Panc1 (cell line): ENCODE measurements around the gene MCM5.

Source experiments
- POLR2AphosphoS5 ChIP-seq: IDR thresholded peaks from 2 replicates; pipeline ENCODE4 v1.6.1; 2012; ENCODE audit warnings: mild to moderate bottlenecking, low read depth, low read length, moderate library complexity
- SIN3A ChIP-seq: IDR thresholded peaks from 2 replicates; pipeline ENCODE4 v1.6.1; 2012; ENCODE audit warnings: low read depth, mild to moderate bottlenecking, low read length, moderate library complexity, borderline replicate concordance; ENCODE audit not compliant: insufficient read depth
- TCF7L2 ChIP-seq: IDR thresholded peaks from 2 replicates; pipeline ENCODE4 v1.6.1; 2011; ENCODE audit warnings: mild to moderate bottlenecking, low read depth, low read length, inconsistent platforms
- TF ChIP-seq, protein P1 (sequence below): fragments of 450-650 bp; IDR thresholded peaks from 2 replicates; pipeline ENCODE4 v1.5.1; 2017; ENCODE audit warnings: mild to moderate bottlenecking
- TF ChIP-seq, protein P2 (sequence below), 2 experiments: IDR thresholded peaks; 2 replicates each; pipeline ENCODE4 v1.6.1; 2011 to 2012; ENCODE audit warnings: low read depth in 2 of 2, control low read depth in 1 of 2, low read length in 1 of 2, mild to moderate bottlenecking in 1 of 2, moderate library complexity in 1 of 2; ENCODE audit not compliant: insufficient read depth in 1 of 2

DNA sequence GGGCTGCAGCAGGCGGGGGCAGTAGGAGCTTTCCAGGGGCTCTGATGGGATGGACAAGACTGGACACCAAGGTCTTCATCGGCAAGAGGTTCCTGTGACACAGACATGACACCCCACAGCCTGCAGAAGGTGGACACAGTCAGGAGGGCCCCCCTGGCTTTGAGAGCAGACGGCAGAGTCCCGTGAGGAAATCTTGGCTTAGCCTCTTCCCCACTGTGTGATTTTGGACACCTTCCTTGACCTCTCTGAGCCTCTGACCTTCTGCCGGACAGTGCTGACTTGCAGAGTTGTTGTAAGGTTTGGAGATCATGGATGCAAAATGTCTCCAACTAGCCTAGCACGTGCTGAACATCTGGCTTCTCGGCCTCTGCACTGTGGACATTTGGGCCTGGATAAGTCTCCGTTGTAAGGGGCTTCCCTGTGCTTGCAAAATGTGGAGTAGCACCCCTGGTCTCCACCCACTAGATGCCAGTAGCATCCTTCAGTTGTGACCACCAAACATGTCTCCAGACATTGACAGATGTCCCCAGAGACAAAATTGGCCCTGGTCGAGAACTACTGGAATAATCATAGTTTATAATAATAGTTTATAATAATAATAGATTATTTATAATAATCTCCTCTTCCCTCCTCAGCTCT, 54.6 kb downstream of the MCM5 start:
- TF ChIP-seq, protein P1, sequence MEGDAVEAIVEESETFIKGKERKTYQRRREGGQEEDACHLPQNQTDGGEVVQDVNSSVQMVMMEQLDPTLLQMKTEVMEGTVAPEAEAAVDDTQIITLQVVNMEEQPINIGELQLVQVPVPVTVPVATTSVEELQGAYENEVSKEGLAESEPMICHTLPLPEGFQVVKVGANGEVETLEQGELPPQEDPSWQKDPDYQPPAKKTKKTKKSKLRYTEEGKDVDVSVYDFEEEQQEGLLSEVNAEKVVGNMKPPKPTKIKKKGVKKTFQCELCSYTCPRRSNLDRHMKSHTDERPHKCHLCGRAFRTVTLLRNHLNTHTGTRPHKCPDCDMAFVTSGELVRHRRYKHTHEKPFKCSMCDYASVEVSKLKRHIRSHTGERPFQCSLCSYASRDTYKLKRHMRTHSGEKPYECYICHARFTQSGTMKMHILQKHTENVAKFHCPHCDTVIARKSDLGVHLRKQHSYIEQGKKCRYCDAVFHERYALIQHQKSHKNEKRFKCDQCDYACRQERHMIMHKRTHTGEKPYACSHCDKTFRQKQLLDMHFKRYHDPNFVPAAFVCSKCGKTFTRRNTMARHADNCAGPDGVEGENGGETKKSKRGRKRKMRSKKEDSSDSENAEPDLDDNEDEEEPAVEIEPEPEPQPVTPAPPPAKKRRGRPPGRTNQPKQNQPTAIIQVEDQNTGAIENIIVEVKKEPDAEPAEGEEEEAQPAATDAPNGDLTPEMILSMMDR: no peak
- TF ChIP-seq SIN3A: no peak
- TF ChIP-seq TCF7L2: no peak
- TF ChIP-seq POLR2AphosphoS5: no peak
- TF ChIP-seq, protein P2, sequence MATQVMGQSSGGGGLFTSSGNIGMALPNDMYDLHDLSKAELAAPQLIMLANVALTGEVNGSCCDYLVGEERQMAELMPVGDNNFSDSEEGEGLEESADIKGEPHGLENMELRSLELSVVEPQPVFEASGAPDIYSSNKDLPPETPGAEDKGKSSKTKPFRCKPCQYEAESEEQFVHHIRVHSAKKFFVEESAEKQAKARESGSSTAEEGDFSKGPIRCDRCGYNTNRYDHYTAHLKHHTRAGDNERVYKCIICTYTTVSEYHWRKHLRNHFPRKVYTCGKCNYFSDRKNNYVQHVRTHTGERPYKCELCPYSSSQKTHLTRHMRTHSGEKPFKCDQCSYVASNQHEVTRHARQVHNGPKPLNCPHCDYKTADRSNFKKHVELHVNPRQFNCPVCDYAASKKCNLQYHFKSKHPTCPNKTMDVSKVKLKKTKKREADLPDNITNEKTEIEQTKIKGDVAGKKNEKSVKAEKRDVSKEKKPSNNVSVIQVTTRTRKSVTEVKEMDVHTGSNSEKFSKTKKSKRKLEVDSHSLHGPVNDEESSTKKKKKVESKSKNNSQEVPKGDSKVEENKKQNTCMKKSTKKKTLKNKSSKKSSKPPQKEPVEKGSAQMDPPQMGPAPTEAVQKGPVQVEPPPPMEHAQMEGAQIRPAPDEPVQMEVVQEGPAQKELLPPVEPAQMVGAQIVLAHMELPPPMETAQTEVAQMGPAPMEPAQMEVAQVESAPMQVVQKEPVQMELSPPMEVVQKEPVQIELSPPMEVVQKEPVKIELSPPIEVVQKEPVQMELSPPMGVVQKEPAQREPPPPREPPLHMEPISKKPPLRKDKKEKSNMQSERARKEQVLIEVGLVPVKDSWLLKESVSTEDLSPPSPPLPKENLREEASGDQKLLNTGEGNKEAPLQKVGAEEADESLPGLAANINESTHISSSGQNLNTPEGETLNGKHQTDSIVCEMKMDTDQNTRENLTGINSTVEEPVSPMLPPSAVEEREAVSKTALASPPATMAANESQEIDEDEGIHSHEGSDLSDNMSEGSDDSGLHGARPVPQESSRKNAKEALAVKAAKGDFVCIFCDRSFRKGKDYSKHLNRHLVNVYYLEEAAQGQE (IDR thresholded peaks at IDR 0.05; ENCODE audit: insufficient read depth in 1 of 2, low read depth in 2 of 2, low read length in 1 of 2): no peak
